SK-N-SH treated with all-trans-retinoic acid at 6 μM for 48 hours (cell line): ENCODE results near the gene DOCK1.

Experiments
- ARNTL ChIP-seq: fragments of 450-650 bp; formaldehyde crosslinking; IDR thresholded peaks from 2 replicates; pipeline ENCODE4 v1.5.0; 2020; ENCODE audit warnings: low read depth, mild to moderate bottlenecking, moderate library complexity, borderline replicate concordance
- OSR1 ChIP-seq: fragments of 250-450 bp; sonication (Bioruptor Pico); IDR thresholded peaks from 2 replicates; pipeline ENCODE4 v1.8.0; 2022; ENCODE audit warnings: moderate library complexity, mild to moderate bottlenecking, inconsistent platforms
- SNAI2 ChIP-seq: fragments of 250-450 bp; sonication (Bioruptor Pico); IDR thresholded peaks from 2 replicates; pipeline ENCODE4 v1.5.0; 2020; ENCODE audit warnings: mild to moderate bottlenecking, moderate library complexity
- TCF4 ChIP-seq: fragments of 250-450 bp; sonication (Bioruptor Pico); IDR thresholded peaks from 2 replicates; pipeline ENCODE4 v1.8.0; 2021; ENCODE audit warnings: mild to moderate bottlenecking, moderate library complexity, borderline replicate concordance
- TSHZ2 ChIP-seq: fragments of 250-450 bp; sonication (Bioruptor Pico); IDR thresholded peaks from 2 replicates; pipeline ENCODE4 v1.5.0; 2020; ENCODE audit warnings: mild to moderate bottlenecking, moderate library complexity
- ZFP3 ChIP-seq: fragments of 250-450 bp; sonication (Bioruptor Pico); IDR thresholded peaks from 2 replicates; pipeline ENCODE4 v1.5.0; 2020; ENCODE audit warnings: mild to moderate bottlenecking, moderate library complexity
- ZFP30 ChIP-seq: fragments of 450-650 bp; formaldehyde crosslinking; IDR thresholded peaks from 2 replicates; pipeline ENCODE4 v1.5.0; 2022; ENCODE audit warnings: mild to moderate bottlenecking, moderate library complexity
- ZNF565 ChIP-seq: fragments of 450-650 bp; formaldehyde crosslinking; conservative IDR thresholded peaks from 2 replicates; pipeline ENCODE4 v1.5.0; 2020; ENCODE audit warnings: low read depth, mild to moderate bottlenecking, moderate library complexity
- TF ChIP-seq, protein P1 (sequence below): fragments of 250-450 bp; sonication (Bioruptor Pico); IDR thresholded peaks from 2 replicates; pipeline ENCODE4 v1.8.0; 2021; ENCODE audit warnings: low read depth, mild to moderate bottlenecking, moderate library complexity, borderline replicate concordance

- TF ChIP-seq OSR1 (CRISPR knock-in tag) (no peak), ARNTL (no peak), ZFP3 (CRISPR knock-in tag) (no peak), TCF4 (CRISPR knock-in tag) (no peak), TSHZ2 (no peak), ZFP30 (no peak), ZNF565 (no peak), SNAI2 (CRISPR knock-in tag) (no peak)
- TF ChIP-seq, protein P1, sequence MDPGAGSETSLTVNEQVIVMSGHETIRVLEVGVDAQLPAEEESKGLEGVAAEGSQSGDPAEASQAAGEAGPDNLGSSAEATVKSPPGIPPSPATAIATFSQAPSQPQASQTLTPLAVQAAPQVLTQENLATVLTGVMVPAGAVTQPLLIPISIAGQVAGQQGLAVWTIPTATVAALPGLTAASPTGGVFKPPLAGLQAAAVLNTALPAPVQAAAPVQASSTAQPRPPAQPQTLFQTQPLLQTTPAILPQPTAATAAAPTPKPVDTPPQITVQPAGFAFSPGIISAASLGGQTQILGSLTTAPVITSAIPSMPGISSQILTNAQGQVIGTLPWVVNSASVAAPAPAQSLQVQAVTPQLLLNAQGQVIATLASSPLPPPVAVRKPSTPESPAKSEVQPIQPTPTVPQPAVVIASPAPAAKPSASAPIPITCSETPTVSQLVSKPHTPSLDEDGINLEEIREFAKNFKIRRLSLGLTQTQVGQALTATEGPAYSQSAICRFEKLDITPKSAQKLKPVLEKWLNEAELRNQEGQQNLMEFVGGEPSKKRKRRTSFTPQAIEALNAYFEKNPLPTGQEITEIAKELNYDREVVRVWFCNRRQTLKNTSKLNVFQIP, result no peak
These were observed 413.2 kb downstream of the DOCK1 start for GRCh38 chr10:127318396-127318795.
